ENCODE data around the gene ZNF134. TPM values are rescaled to one million over a fixed set of nuclear protein-coding genes. Genes with fewer than 3 reads are reported as not detected.

Gene ZNF134
- total and polyA plus RNA-seq, 9 of the 15 experiments (the other 6 are each of a cell fraction or from before 2014, with no cell fraction given), result 1.3 to 10.0 (median 5.7) TPM

GRCh38 chr19:57583104-57583520 is 30.9 kb upstream of the ZNF134 start (continued):
- TF ChIP-seq C11orf30 (IDR thresholded peaks at IDR 0.05; ENCODE audit: low read depth), result no peak

GRCh38 chr19:57583521-57584416 is 30.3 kb upstream of the ZNF134 start, which contains the start of gene ZIK1:
ZIK1 (plus strand) TSS chr19:57584145; CDS start chr19:57584357, 212 bp downstream.
- CTCF ChIA-PET (ENCODE audit: low intra/inter-chr PET ratio), result no interaction called here
- TF ChIP-seq HMG20B (CRISPR knock-in tag; IDR thresholded peaks at IDR 0.05), result no peak
- 0 out of 2 replicates have a peak, but pooled peaks have one; percentile 30 for TF ChIP-seq CBX1 (IDR thresholded peaks at IDR 0.05; ENCODE audit: low read depth)
- no peak for TF ChIP-seq ZNF57 (CRISPR knock-in tag; IDR thresholded peaks at IDR 0.05)
- TF ChIP-seq, protein P1, sequence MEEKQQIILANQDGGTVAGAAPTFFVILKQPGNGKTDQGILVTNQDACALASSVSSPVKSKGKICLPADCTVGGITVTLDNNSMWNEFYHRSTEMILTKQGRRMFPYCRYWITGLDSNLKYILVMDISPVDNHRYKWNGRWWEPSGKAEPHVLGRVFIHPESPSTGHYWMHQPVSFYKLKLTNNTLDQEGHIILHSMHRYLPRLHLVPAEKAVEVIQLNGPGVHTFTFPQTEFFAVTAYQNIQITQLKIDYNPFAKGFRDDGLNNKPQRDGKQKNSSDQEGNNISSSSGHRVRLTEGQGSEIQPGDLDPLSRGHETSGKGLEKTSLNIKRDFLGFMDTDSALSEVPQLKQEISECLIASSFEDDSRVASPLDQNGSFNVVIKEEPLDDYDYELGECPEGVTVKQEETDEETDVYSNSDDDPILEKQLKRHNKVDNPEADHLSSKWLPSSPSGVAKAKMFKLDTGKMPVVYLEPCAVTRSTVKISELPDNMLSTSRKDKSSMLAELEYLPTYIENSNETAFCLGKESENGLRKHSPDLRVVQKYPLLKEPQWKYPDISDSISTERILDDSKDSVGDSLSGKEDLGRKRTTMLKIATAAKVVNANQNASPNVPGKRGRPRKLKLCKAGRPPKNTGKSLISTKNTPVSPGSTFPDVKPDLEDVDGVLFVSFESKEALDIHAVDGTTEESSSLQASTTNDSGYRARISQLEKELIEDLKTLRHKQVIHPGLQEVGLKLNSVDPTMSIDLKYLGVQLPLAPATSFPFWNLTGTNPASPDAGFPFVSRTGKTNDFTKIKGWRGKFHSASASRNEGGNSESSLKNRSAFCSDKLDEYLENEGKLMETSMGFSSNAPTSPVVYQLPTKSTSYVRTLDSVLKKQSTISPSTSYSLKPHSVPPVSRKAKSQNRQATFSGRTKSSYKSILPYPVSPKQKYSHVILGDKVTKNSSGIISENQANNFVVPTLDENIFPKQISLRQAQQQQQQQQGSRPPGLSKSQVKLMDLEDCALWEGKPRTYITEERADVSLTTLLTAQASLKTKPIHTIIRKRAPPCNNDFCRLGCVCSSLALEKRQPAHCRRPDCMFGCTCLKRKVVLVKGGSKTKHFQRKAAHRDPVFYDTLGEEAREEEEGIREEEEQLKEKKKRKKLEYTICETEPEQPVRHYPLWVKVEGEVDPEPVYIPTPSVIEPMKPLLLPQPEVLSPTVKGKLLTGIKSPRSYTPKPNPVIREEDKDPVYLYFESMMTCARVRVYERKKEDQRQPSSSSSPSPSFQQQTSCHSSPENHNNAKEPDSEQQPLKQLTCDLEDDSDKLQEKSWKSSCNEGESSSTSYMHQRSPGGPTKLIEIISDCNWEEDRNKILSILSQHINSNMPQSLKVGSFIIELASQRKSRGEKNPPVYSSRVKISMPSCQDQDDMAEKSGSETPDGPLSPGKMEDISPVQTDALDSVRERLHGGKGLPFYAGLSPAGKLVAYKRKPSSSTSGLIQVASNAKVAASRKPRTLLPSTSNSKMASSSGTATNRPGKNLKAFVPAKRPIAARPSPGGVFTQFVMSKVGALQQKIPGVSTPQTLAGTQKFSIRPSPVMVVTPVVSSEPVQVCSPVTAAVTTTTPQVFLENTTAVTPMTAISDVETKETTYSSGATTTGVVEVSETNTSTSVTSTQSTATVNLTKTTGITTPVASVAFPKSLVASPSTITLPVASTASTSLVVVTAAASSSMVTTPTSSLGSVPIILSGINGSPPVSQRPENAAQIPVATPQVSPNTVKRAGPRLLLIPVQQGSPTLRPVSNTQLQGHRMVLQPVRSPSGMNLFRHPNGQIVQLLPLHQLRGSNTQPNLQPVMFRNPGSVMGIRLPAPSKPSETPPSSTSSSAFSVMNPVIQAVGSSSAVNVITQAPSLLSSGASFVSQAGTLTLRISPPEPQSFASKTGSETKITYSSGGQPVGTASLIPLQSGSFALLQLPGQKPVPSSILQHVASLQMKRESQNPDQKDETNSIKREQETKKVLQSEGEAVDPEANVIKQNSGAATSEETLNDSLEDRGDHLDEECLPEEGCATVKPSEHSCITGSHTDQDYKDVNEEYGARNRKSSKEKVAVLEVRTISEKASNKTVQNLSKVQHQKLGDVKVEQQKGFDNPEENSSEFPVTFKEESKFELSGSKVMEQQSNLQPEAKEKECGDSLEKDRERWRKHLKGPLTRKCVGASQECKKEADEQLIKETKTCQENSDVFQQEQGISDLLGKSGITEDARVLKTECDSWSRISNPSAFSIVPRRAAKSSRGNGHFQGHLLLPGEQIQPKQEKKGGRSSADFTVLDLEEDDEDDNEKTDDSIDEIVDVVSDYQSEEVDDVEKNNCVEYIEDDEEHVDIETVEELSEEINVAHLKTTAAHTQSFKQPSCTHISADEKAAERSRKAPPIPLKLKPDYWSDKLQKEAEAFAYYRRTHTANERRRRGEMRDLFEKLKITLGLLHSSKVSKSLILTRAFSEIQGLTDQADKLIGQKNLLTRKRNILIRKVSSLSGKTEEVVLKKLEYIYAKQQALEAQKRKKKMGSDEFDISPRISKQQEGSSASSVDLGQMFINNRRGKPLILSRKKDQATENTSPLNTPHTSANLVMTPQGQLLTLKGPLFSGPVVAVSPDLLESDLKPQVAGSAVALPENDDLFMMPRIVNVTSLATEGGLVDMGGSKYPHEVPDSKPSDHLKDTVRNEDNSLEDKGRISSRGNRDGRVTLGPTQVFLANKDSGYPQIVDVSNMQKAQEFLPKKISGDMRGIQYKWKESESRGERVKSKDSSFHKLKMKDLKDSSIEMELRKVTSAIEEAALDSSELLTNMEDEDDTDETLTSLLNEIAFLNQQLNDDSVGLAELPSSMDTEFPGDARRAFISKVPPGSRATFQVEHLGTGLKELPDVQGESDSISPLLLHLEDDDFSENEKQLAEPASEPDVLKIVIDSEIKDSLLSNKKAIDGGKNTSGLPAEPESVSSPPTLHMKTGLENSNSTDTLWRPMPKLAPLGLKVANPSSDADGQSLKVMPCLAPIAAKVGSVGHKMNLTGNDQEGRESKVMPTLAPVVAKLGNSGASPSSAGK (IDR thresholded peaks at IDR 0.05), result peak; percentile 39; the same call in 1 of the 2 replicates
- TF ChIP-seq L3MBTL2 (IDR thresholded peaks at IDR 0.05), result peak; percentile 41
- peak; percentile 64 for TF ChIP-seq GABPA (tag; conservative IDR thresholded peaks at IDR 0.05; ENCODE audit: low read depth)

More at GRCh38 chr19:57583521-57584416, 30.3 kb upstream of the ZNF134 start, which contains the start of gene ZIK1:
- 23% methylated on average over 64 of the region's 76 CpGs for WGBS (ENCODE audit: insufficient coverage, low coverage, missing lambda C conversion rate)
- peak within 1 kb of the TSS; percentile 41 for H3K4me2 ChIP-seq (ENCODE audit: insufficient read depth, low read length)
- DNase-seq (ENCODE audit: extremely low read depth in 1 of 4, low spot score in 3 of 4), result peak in 2 of 4 experiments; percentile 34 to 63
- intact Hi-C loops (cut with micrococcal nuclease), result no loop called here
- no peak within 1 kb of the TSS for H3K9ac ChIP-seq (ENCODE audit: insufficient read depth in 1 of 2, low read depth in 2 of 2, low read length in 2 of 2)
- H3K4me1 ChIP-seq (replicated peaks in 1 of 2; ENCODE audit: control insufficient read depth in 2 of 2, insufficient read depth in 2 of 2, low read length in 2 of 2), result peaks cover 0 to 10% of the 10 kb centered on the region in 2 experiments; a peak in 1 of 5 replicates
- FAIRE-seq, result no peak
- peak within 1 kb of the TSS; percentile 29 for H3K4me3 ChIP-seq
- no peaks in the 10 kb centered on the region for H3K79me2 ChIP-seq (ENCODE audit: control insufficient read depth, insufficient read depth, low read length)
- peak; percentile 28; the same call in 1 of the 3 replicates for ATAC-seq
- in situ Hi-C loops (cut with MboI), result no loop called here
- H3K27me3 ChIP-seq (ENCODE audit: control insufficient read depth in 2 of 2, insufficient read depth in 2 of 2, low read length in 2 of 2), result no peaks in the 10 kb centered on the region
- H2AFZ ChIP-seq (ENCODE audit: low read depth, low read length), result peak within 1 kb of the TSS; percentile 55
- H3K27ac ChIP-seq (ENCODE audit: extremely low read depth, low read depth, low read length), result no peak within 1 kb of the TSS
- peaks cover 3% of the 10 kb centered on the region; the same call in 1 of the 2 replicates for H3K9me3 ChIP-seq (replicated peaks; ENCODE audit: control insufficient read depth, insufficient read depth, low read depth, low read length)
- H3K36me3 ChIP-seq (ENCODE audit: control insufficient read depth, insufficient read depth, low read length), result no peaks in the 10 kb centered on the region
- no peaks in the 10 kb centered on the region for H4K20me1 ChIP-seq (replicated peaks; ENCODE audit: control insufficient read depth, insufficient read depth, low read length)
- no TSS peak for BruUV-seq (replicated peaks)
- POLR2A ChIA-PET, result no interaction called here
- no peaks in the 10 kb centered on the region for H3K9me1 ChIP-seq (ENCODE audit: control insufficient read depth, insufficient read depth, low read length)
